Endothelial cell of hepatic sinusoid (primary cell): Measurements from ENCODE around the gene POP7.
"Not testable (repeated sequence)": the region's sequence is repeated elsewhere in the genome, so short reads cannot be mapped to it uniquely, and the experiment has no call there.

Source experiments
- in situ Hi-C: cut with HindIII; loops from 2 replicates; pipeline ENCODE4 v1.10.0; 2017; ENCODE audit warnings: low sequenced_read_pairs

POP7 gene

GRCh38 chr7:100705753-100706671, at the start of gene POP7:
TSS of gene POP7 (plus strand) at chr7:100706121. CDS start at chr7:100706831, 710 bp downstream.
- in situ Hi-C loops, result loop anchor here (25.0 kb wide), 1 partner anchor 131 kb away; the partner anchor contains the start of gene EPHB4

GRCh38 chr7:100662194-100662776, 43.6 kb upstream of the POP7 start:
- in situ Hi-C loops, result not testable (repeated sequence)

GRCh38 chr7:100665168-100665726, 40.7 kb upstream of the POP7 start:
- in situ Hi-C loops, result no loop called here

DNA sequence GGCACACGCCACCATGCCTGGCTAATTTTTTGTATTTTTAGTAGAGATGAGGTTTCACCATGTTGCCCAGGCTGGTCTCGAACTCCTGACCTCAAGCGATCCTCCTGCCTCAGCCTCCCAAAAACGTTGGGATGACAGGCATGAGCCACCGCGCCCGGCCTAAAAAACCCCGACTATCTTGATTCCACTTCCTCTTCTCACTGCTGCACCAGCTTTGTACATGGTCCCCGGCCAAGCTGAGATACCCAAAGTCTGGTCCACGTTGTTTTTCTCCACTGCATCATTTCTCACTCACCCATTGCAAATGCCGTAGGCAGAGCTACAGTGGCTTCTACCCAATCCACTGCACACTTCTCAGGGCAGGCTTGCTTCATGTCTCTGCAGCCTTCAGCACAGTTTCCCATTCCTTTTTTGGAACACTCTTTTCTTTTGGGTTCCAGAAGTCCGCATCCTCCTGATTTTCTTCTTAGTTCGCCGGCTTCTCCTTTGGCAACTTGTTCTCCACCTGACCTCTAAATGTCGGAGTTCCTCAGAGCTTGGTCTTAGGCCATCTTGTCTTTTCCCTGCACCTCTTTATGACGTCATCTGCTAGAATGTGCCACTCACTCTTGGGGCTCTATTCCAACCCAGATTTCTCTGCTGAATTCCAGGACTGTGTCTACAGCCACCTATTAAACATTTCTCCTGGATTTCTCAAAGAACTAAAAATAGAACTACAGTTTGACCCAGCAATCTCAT, 38.4 kb upstream of the POP7 start:
- in situ Hi-C loops, result no loop called here

GRCh38 chr7:100668069-100668449, 37.9 kb upstream of the POP7 start:
- in situ Hi-C loops, result no loop called here

- in situ Hi-C loops, result not testable (repeated sequence)
These were observed 36.8 kb upstream of the POP7 start for GRCh38 chr7:100669106-100669505.

- in situ Hi-C loops, result no loop called here
These were observed 35.8 kb upstream of the POP7 start for GRCh38 chr7:100670074-100670473.

DNA sequence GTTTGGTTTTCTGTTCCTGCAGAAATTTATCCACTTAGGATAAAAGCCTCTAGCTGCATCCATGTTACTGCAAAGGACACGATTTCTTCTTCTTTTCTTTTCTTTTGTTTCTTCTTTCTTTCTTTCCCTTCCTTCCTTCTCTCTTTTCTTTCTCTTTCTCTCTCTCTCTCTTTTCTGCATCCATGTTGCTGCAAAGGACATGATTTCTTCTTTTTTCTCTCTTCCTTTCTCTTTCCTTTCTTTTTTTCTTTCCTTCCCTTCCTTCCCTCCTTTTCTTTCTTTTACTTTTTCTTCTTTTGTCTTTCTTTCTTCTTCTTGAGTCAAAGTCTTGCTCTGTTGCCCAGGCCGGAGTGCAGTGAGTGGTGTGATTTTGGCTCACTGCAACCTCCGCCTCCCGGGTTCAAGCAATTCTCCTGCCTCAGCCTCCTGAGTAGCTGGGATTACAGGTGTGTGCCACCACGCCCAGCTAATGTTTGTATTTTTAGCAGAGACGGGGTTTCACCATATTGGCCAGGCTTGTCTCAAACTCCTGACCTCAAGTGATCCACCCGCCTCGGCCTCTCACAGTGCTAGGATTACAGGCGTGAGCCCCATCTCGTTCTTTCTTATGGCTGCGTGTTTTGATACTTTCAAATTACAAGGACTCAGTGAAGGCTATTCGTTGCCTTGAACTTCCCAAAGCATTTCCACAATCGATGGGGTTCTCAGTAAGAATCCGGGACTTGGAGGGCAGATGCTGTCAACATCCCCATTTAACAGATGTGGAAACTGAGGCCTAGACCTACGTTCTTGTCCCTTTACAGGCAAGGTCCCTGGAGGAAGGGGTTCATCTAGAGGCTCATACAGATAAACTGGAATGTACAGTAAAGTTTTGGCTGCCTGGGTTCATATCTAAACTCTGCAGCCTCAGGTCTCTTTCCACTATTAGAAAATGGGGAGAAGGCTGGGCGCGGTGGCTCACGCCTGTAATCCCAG, 34.3 kb upstream of the POP7 start:
- in situ Hi-C loops, result no loop called here

DNA sequence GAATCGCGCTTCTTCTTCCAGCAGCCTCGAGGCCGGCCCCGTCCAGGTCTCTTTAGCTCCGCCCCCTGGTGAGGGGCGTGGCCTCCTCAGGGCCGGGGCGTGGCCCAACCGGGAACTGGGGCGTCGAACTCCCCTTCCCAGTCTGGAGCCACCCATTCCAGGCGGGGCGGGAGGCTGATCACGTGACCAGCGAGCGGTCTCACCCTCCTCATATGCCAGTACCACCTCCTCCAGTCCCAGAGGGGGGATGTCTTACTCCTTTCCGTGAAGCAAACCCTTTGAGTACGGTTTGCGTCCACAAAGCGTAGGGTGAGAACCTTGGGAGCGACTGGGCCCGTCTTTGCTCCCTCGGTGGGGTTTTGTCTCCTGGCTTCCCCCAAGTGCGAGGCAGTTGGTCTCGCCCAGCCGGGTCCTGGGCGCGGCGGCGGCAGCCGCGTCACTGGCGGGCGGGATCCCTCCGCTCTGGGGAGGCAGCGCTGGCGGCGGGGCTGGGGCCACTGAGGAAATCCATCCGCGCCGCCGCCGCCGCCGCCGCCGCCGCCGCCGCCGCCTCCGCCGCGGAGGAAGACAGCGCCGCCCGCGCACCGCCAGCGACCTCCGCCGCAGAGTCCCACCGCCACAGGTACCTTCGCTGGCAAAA, 32.5 kb upstream of the POP7 start, which contains the start of gene GNB2:
Gene GNB2, plus strand, starts transcription at position 439 of the 640 bp plus-strand sequence. CDS start 2,526 bp downstream, outside the sequence.
- in situ Hi-C loops, result no loop called here

DNA sequence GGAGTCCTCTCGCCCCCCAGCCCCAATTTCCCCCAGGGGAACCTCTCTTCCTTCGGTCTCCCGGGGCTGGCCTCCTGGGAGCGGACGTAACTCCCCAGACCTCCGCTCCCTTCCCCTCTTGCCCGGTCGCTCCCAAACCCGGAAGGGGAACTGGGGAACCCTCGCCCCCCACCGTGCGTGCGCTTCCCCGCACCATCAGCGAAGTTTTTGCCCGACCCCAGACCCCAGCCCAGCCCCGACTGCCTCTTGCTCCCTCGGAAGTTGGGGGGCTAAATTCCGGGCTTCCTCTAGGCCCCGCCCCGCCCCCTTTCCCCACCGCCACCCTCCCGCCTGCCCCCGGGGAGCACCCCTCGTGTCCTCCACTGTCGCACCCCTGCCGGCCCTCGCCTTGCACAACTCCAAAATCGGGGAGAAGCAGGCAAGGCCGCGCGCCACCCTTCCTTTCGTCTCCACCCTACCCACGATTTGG, 31.9 kb upstream of the POP7 start:
- in situ Hi-C loops, result no loop called here

DNA sequence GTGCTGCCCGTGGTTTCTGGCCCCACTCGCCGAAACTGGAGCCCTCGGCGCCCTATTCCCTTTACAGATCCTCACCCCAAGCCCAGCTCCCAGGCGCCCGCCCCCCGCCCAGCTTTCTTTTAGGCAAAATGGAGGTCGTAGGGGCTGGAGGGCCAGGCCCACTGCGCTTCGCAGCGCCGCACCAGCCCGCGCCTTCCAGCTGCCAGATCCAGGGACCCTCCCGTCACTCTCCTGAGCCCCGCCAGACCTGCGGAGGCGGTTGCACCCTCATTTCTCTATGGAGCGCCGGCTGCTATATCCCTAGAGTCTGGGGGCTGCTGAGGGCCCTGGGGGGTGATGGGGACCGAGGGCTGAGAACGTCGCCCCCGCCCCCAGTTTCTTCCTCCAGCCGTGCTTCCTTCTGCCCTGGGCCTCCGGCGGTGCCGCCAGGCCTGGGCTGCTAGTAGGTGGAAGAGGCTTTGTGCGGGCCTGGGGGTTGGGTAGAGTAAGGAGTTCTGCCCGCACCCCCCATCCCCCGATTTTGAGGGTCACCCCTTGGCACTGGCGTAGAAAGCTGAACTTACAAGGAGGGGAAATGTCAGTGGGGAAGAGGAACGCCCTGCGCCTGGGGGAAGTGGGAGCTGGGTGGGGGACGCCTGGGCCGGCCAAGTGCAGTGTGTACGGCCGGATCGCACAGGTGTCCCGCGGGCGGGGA, 31.4 kb upstream of the POP7 start:
- in situ Hi-C loops, result no loop called here

DNA sequence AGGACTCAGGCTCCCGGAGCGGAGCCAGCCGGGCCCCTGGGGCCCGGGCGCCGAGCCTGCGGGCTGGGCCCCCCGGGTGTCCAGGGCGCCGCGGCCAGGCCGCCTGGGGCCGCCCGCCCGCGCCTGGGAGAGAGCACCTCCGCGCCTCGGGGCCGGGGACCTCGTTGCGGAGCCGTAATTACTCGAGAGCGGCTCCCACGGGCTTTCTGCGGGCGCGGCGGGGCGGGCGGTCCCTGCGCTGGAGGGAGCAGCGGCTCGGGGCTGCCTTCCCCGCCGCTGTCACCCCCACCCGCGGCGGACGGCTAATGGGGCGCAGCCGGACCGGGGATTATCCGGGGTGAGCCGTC, 30.8 kb upstream of the POP7 start:
- in situ Hi-C loops, result no loop called here

GRCh38 chr7:100675581-100676350, 30.2 kb upstream of the POP7 start:
- in situ Hi-C loops, result no loop called here

DNA sequence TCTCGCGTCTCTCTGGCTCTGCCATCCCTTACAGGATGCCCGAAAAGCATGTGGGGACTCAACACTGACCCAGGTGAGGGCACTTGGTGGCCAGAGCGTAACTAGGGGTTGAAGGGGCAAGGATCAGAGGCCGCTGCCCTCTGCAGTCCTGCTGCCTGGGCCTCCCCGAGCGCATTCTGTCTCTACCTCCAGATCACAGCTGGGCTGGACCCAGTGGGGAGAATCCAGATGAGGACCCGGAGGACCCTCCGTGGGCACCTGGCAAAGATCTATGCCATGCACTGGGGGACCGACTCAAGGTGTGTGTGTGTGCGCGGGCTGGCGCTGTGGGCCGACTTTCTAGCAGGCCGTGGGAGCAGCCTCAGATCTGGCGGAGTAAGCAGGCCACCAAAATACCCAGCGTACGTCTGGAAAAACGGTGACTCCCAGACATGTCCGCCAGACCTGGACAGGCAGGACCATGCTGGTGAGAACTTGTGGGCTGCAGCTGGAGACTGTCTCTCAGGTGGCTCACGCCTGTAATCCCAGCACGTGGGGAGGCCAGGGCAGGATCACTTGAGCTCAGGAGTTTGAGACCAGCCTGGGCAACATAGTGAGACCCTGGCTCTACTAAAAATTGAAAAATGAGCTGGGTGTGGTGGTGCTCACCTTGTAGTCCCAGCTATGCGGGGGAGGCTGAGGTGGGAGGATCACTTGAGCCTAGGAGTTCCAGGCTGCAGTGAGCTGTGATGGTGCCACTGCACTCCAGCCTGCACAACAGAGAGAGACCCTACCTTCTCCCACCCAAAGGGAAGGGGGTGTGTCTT, 29.2 kb upstream of the POP7 start:
- in situ Hi-C loops, result no loop called here

GRCh38 chr7:100677308-100678267, 28.3 kb upstream of the POP7 start:
- in situ Hi-C loops, result no loop called here
